Hindlimb muscle (tissue), 1 donor: ENCODE measurements around the gene OSGIN1. TPM values are rescaled to one million over a fixed set of nuclear protein-coding genes. Genes with fewer than 3 reads are reported as not detected.

Source experiments
- DNase-seq: peaks from one replicate; pipeline ENCODE4 v3.0.0-alpha.2; 2013
- polyA plus RNA-seq: library from polyadenylated mRNA; unstranded; fragments of 120-200 nt; gene quantifications from one replicate; pipeline ENCODE4 v1.2.1, GENCODE V29; 2013; ENCODE audit not compliant: insufficient read length

The OSGIN1 gene
- polyA plus RNA-seq, 1 donor: 0.53 TPM

GRCh38 chr16:84007520-84007919 lies 54.5 kb downstream of the OSGIN1 start:
- DNase-seq: no peak

- no peak for DNase-seq
Observed at GRCh38 chr16:84007965-84008364, 54.9 kb downstream of the OSGIN1 start.

- no peak for DNase-seq
Observed at GRCh38 chr16:84009282-84009681, 56.2 kb downstream of the OSGIN1 start.

- DNase-seq: no peak
Observed at GRCh38 chr16:84013787-84014569, 60.9 kb downstream of the OSGIN1 start.

GRCh38 chr16:84014570-84015327 lies 61.7 kb downstream of the OSGIN1 start:
- DNase-seq: no peak

GRCh38 chr16:84015399-84015798 lies 62.4 kb downstream of the OSGIN1 start:
- DNase-seq: no peak

Other genes with a start within 250 kb of the OSGIN1 start
- 105 TPM for gene HSBP1, start 145.3 kb upstream of the OSGIN1 start, polyA plus RNA-seq
- gene MLYCD, start 54.1 kb upstream of the OSGIN1 start, polyA plus RNA-seq: 5.2 TPM
- 0.45 TPM for gene NECAB2, start 15.0 kb downstream of the OSGIN1 start, polyA plus RNA-seq
- gene SLC38A8, start 89.6 kb downstream of the OSGIN1 start, polyA plus RNA-seq: not detected
- gene MBTPS1, start 163.7 kb downstream of the OSGIN1 start, polyA plus RNA-seq: 66.1 TPM
- 13.7 TPM for gene HSDL1, start 191.9 kb downstream of the OSGIN1 start, polyA plus RNA-seq
- 0.41 TPM for gene DNAAF1, start 192.1 kb downstream of the OSGIN1 start, polyA plus RNA-seq
- 34.3 TPM for gene TAF1C, start 233.8 kb downstream of the OSGIN1 start, polyA plus RNA-seq
- gene ADAD2, start 237.9 kb downstream of the OSGIN1 start, polyA plus RNA-seq: 1.4 TPM